Activated naive CD8-positive, alpha-beta T cell treated with anti-CD3 and anti-CD28 coated beads, Interleukin-2, amount 50 U/mL, for 16 hours (primary cell): ENCODE measurements around the gene NPPA.
A peak's percentile ranks its signal among the peaks of the same experiment; 100 is the strongest.
"Not testable (repeated sequence)": the region's sequence is repeated elsewhere in the genome, so short reads cannot be mapped to it uniquely, and the experiment has no call there.

Experiments
- DNase-seq: peaks from one replicate; pipeline ENCODE4 v3.0.0-alpha.2; 2020; ENCODE audit warnings: low read depth, low spot score

The NPPA gene

DNA sequence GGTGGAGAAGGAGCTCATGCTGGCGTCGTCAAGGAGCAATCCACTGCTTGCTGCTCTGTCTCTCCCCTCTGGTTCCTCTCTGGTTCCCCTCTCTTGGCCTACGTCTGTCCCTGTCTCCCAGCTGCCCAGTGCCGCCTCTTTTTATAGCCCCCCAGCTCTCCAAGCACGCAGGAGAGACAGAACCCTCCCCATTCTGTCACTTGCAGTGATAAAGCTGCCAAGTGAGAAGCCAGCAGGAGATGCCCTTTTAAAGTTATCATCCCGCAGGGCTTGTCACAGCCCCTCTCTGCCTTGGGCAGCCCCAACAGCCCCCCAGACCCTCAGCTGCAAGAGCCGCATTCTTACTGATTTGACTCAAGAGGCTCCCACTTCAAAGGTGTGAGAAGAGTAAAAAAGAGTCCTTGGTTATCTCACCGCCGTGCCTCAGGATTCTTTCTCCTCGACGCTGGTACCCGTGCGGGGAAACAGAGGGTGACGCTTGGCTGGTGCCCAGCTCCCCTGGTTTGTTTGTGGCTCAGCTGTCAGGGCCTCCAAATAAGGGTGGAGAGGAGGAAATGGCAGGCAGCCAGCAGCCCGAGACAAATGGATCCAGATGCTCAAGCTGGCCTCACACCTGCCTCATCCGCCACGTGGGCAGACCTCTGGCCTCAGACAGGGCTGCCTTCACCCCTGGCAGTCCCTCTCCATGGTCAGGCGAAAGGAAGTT, at the start of gene NPPA:
Gene NPPA (minus strand): TSS at position 117 of the 706 bp plus-strand sequence. CDS start 99 bp downstream, at position 18.
- DNase-seq, result no peak

DNA sequence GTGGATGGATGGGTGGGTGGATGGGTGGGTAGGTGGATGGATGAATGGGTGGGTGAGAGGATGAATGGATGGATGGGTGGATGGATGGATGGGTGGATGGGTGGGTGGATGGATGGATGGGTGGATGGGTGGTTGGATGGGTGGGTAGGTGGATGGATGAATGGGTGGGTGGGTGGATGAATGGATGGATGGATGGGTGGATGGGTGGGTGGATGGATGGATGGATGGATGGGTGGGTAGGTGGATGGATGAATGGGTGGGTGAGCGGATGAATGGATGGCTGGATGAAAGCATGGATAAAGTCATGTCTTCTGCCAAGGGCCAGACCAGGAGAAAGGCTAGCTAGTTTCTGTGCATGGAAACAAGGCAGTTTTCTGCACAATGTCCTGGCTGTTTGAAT, 46.9 kb upstream of the NPPA start:
- not testable (repeated sequence) for DNase-seq

DNA sequence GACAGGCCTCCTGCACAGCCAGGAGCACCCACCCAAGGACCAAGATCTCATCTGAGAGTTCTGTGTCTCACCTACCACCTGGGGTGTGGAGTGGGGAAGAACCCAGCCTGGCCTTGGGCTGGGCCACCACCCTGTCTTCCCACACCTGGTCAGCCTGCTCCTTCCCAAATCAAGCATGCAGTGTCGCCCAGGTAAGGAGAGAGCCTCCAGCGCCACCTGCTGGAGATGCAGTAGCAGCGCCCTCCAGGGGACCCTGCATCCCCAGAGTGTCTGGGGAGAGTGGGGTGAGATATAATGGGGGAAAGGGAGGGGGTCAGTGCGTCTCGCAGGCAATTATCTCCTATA, 46.3 kb upstream of the NPPA start:
- DNase-seq, result peak; percentile 38

DNA sequence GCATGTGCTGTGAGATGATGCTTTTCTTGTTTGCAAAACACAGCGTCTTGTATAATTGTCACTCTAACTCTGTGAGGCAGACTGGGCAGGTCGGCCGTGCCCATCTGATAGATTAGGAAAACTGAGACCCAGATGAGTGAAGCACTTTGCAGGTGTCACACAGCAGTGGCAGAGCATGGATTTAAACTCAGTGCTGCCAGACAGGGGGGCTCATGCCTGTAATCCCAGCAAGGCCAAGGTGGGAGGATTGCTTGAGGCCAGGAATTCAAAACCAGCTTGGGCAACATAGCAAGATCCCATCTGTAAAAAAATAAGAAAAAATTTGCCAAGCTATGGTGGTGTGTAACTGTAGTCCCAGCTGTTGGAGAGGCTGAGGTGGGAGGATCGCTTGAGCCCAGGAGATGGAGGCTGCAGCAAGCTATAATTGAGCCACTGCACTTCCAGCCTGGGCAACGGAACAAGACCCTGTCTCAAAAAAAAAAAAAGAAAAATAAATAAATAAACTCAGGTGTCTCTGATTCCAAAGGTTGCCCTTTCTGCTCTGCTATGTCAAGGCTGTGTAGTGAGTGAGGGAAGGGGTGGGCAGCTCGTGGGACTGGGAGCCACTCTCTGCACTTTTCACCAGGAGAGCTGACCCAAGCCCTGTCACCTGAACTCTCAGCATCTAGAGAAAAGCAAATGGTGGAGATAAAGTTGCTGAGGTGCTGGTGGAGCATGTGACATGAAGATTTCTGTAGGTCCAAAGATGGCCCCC, 44.0 kb upstream of the NPPA start:
- DNase-seq, result no peak

DNA sequence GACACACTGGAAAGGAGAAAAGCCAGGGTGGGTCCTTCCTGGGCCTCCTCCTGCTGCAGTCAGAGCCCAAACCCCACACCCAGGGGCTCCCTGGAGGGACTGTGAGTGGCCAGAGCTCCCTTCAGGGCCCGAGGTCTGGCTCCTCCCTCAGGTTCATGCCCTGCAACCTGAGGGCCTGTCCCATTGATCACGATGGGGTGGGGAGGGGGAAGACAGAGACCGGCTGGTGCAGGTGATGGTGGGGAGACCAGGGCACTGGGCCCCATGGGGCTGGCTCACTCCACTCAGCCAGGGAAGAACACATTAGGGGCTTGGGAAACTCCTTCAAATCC, 41.3 kb upstream of the NPPA start:
- no peak for DNase-seq

DNA sequence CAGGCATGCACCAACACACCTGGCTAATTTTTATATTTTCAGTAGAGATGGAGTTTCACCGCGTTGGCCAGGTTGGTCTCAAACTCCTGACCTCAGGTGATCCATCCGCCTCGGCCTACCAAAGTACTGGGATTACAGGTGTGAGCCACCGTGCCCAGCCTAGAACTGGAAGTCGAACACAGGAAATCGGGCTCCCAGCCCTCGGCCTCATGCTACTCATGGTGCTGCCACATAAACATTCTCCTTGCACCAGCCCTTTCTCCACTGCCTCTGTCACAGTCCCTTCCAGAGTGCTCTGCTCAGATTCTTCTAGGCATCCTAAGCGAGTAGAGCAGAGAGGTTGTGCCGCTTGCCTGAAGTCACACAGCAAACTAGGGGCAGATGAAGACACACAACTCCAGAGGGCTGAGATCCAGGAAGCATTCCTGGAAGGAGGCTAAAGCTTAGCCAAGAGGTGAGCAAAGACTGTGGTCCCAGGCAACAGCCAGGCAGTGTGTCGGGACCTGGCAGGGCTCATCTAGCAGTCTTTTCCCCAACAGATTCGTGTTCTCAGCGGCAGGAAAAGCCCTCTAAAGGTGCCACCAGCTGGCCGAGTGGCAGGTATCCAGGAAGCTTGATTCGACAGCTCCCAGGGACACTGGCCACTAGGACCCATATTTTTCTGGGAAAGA, 40.8 kb upstream of the NPPA start:
- DNase-seq, result no peak

DNA sequence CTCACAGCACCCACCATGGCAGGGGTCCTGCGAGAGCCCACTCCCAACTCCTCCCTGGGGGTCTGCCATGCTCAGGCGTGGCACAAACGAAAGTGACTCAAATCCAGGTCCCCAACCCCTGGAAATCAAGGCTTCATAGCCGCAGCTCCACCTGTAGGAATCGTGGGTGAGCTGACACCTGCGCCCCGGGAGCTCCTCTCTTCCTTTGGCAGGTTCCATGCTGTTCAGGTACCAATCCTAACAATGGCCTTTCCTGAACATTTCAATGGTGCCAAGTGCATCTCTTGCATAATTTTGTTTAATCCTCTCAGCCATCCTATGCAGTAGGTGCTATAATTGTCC, 40.1 kb upstream of the NPPA start:
- DNase-seq, result no peak

DNA sequence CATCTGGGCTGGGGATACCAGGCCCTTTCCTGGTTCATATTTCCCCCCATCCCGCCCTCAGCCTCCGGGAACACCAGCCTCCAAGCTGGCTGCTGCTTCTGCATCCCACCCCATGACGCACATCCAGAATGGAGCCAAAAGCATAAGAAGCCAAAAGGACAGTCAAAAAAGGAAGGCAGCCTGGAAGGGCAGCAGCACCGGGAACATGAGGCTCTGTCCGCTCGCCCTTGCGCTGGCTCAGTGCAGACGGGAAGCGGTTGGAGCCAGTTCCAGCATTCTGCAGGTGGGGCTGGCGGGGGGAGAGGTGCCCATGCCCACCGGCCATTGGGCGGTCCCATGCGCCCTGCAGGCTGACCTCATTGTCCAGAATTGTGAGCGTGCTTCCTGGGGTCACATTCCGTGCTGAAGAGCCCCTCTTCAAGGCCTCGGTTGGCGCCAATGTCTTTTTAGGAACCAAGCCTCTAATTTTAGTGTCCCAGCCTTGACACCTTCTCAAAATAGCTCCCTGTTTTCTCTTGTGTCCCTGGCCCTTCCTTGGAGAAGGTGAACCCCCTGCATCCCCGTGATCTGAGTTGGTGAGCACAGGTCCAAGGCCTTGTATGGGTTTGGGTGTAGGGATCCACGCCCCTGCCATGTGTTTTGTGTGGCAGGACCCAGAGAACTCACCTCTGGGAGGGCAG, 39.5 kb upstream of the NPPA start:
- DNase-seq, result no peak

DNA sequence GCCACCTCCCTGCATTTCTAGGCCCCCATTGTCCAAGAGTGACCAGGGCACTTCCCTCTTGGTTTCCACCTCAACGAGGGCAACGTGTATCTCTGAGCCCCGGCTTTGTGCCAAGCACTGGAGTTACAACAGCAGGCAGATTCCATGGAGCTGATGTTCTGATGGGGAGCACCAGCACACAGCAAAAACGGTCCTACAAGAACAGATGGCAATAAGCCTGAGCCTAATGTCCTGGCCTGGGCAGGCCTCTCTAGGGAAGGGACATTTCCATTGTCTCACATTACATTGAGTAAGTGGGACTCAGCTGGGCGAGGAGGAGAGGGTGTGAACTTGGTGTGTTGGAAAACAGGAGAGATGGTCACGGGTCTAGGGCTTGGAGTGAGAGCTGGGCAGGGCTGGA, 38.3 kb upstream of the NPPA start:
- DNase-seq, result no peak

DNA sequence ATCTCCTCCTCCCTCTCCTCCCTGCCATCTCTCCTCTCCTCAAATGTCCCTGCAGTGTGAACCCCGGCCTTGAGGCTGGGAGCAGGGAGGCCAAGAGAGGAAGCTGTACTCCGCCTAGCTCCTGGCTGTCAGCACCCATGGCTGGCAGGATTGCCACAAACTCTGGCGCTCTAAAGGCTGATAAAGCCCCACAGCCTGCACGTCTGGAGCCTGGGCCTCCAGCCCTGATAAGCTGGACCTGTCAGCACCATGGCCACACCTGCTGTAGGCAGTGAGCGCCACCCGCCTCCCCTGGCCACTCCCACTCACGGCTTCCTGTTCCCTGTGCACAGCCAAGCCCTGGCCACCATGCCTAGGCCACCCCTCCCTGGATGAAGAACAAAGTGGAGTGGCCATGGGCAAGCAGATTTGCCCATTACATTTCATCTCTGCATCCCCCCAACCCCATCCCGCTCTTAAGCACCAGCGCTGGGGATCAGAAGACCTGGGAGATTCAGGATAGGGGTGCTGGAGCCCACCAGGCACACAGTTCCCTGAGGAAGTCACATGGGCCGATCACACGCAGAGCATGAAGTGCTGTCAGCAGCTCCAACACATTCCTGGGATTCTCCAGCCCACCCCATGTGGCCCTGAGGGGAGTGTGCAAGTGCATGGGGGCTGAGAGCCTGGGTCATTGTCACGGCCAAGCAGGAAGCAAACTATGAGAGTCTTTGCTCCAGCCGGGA, 35.4 kb upstream of the NPPA start:
- DNase-seq, result no peak

DNA sequence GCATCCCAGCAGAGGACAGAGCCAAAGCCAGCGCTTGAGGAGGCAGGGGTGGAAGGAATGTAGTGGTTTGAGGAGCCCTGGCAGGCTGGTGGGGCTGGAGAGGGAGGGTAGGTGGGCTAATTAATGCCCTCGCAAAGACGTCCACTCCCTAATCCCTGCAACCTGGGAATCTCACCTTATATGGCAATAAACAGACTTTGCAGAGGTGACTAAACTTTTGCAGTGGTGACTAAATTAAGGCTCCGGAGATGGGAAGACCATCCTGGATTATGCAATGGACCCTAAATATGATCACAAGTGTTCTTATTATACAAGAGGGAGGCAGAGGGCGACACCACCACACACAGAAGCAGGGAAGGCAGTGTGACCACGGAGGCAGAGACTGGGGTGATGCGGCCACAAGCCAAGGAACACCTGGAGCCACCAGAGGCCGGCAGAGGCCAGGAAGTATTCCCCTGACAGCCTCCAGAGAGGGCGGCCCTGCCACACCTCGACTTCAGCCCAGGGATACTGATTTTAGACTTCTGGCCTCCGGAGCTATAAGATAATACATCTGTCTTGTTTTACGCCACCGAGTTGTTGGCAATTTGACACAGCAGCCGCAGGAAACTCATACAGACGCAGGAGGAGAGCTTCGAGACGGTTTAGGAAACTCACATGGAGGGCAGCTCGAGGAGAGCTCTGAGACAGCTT, 34.3 kb upstream of the NPPA start:
- DNase-seq, result no peak

DNA sequence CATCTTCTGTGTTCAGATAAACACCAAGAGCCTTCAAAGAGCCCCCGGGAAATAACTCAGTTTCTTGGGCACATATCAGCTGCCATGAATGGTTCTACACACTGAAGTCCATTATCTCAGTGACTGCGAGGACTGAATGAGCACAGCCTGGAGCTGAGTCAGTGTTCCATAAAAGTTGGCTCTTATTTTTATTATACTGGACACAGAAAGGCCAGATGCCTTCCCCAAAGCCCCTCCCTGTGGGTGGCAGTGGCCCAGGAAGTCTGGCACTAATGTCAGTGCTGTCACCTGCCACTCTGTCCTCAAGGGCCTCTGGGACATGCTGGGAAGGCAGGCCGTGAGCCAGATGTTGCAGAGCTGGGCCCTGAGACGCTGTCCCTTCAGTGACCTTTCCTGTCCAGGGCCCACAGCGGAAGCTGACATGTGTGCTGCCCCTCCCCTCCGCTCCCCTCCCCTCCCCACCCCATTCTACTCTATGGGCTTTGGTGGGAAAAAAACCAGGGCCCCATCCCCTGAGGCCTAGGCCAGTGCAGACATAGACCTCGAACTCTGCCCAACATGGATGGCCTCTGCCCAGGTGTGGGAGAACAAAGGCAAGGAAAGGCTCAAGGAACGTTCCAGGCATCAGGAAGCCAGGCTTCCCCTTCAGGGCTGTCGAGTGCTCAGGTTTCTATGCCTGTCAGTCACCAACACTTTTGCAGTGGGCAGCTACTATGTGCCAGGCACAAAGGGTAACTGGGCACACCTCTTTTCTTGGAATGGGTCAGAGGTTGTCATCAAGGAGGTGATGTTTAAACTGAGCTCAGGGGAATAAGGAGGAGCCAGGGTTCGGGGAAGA, 33.5 kb upstream of the NPPA start:
- DNase-seq, result no peak

DNA sequence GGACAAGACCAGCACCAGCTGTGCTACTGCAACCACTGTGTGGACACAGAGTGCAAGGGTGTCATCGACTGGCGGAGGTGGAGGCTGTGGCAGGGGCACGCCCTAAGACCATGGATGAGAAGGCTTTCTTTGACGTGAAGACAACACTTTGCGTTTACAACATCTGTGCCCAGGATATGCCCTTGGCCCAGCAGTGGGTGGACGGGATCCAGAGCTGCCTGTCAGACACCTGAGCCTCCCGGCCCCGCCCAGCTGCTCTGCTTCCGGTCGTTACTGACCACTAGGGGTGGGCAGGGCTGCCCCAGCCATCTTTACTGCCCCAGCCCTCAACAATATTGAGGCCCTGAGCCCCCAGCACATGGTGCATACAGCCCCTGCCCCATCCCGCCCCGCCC, 32.6 kb upstream of the NPPA start:
- no peak for DNase-seq

DNA sequence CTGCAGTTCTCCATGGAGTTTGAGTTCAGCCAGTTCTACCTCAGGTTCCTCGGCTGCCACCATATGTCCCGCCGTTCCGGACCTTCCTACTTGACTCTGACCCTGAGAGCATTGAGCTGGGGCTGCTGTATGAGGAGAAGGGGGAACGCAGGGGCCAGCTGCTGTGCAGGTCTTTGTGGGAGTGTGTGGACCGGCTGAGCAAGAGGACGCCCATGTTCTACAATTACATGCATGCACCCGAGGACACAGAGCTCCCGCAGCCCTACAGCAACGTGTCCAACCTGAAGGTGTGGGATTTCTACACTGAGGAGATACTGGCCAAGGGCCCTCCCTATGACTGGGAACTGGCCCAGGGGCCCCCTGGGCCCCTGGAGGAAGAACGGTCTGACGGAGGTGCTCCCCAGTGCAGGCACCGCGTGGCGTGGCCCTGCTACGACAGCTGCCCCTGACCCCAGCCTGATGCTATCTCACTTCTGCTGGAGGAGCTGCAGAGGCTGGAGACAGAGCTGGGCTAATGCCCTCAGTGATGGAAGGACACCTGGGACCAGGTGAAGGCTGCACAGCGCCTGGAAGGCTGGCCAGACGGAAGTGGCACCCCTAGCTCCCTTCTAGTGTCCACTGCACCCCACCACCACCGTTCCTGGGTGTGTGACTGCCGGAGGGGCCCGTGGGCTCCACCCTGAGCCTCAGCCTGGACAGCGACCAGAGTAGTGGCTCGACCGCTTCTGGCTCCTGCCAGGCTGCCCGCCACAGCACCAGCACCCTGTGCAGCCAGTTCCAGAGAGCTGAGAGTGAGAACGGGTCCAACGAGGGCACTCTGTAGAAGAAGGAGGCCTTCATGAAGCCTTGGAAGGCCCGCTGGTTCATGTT, 32.0 kb upstream of the NPPA start:
- no peak for DNase-seq

DNA sequence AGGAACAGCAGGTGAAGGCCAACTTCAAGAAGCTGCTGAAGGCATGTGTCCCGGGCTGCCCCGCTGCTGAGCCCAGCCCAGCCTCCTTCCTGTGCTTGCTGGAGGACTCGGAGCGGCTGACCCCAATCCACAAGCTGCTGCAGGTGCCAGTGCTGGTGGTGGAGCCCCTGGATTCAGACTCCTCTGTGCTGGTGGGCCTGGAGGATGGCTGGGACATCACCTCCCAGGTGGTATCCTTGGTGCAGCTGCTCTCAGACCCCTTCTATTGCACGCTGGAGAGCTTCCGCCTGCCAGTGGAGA, 31.3 kb upstream of the NPPA start:
- no peak for DNase-seq

DNA sequence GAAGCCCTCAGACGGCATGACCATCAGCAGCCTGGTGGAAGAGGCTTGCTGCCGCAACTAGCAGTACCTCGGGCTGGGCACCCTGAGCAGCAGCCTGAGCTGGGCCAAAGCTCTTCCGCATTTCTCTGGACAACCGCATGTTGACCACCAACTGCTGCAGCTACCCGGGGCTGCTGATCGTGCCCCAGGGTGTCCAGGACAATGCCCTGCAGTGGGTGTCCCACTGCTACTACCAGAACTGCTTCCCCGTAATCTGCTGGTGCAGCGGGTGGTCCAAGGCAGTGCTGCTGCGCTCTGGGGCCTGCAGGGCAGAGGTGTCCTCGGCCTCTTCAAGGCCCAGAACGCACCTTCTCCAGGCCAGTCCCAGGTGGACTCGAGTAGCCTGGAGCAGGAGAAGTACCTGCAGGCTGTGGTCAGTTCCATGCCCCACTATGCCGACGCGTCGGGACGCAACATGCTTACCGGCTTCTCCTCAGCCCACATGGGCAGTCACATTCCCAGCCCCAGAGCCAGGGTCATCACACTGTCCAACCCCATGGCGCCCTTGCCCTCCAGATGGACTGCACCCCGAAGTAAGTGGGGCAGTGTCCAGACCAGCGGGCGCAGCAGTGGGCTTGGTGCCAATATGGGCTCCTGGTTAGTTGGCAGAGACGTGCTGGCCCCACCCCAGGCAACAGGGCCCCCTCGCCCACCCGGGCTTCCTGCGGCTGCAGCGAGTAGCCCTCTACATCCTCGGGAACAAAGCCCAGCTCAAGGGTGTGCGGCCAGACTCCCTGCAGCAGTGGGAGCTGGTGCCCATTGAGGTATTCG, 30.7 kb upstream of the NPPA start:
- DNase-seq, result no peak

DNA sequence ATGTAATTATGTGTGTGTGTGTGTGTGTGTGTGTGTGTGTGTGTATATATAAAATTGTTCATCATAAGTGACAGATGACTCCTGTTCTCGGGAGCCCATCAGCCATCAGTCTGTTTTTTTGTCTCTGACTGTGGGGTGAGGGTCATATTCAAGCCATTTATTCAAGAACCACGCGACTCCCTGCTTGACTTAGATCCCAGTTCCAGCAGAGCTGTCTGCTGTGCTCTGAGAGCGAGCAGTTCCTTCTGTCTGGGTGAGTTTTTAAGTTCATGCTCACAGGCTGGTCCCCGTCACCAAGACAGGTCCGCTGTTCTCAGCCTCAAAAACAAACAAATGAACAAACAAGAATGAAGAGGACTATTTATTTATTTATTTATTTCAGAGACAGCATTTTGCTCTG, 29.5 kb upstream of the NPPA start:
- no peak for DNase-seq

DNA sequence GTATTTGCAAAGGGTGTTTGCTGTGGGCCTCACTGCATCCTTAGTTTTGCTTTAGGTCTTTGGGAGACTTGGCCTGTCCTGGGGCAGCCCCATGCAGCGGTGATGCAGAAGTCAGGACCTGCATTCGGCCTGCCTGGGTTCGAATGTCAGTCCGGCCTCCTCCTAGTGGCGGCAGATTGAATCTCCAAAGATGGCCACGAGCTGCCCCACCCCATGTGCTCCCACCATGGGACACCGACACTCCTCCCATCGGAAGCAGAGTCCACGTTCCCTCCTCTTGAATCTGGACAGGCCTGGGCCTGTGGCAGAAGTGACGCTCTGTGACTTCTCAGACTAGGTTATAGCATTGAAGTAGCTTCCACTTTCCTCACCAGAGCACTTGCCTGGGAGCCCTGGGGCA, 27.5 kb upstream of the NPPA start:
- no peak for DNase-seq

DNA sequence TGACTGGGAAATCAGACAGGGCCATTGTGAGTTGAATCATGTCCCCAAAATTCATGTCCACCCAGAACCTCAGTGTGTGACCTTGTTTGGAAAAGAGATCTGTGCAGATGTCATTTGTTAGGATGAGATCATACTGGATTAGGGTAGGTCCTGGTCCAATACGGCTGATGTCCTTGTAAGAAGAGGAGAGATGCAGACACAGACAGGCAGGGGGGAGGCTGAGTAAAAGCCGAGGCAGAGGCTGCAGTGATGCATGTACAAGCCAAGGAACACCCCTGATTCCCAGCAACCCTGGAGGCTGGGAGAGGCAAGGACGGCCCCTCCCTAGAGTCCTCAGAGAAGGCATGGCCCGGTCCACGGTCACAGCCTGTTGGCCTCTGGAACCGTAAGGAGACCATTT, 27.0 kb upstream of the NPPA start:
- no peak for DNase-seq
